ENCODE measurements around the gene VSIG10L.

VSIG10L gene

GRCh38 chr19:51311351-51312257 is 30.3 kb downstream of the VSIG10L start, which contains the start of gene IGLON5:
TSS of gene IGLON5 (plus strand) at chr19:51311644. CDS start at chr19:51311848, 204 bp downstream.
- no peaks in the 10 kb centered on the region for H3K4me1 ChIP-seq (ENCODE audit: control insufficient read depth in 1 of 2, insufficient read depth in 1 of 2, low read depth in 1 of 2, low read length in 1 of 2)
- peaks cover 4% of the 10 kb centered on the region for H3K9me3 ChIP-seq
- H3K27ac ChIP-seq: no peak within 1 kb of the TSS
- H3K27me3 ChIP-seq: peaks cover 66% of the 10 kb centered on the region
- no peak within 1 kb of the TSS for H3K4me3 ChIP-seq (ENCODE audit: low read depth in 1 of 2, low read length in 1 of 2)
- no peak for TF ChIP-seq CTCF (IDR thresholded peaks at IDR 0.05)
- no peaks in the 10 kb centered on the region for H3K36me3 ChIP-seq

- Histone ChIP-seq H3K36me3 (no peaks in the 10 kb centered on the region), H3K27ac (no peak overlapping the region), H3K4me3 (ENCODE audit: low read depth in 1 of 2, low read length in 1 of 2) (no peak overlapping the region), H3K4me1 (ENCODE audit: control insufficient read depth in 1 of 2, insufficient read depth in 1 of 2, low read depth in 1 of 2, low read length in 1 of 2) (no peaks in the 10 kb centered on the region), H3K27me3 (peaks cover 49% of the 10 kb centered on the region), H3K9me3 (peaks cover 4% of the 10 kb centered on the region)
- no peak for TF ChIP-seq CTCF (IDR thresholded peaks at IDR 0.05)
Measured at GRCh38 chr19:51305479-51305878, 36.5 kb downstream of the VSIG10L start.

DNA sequence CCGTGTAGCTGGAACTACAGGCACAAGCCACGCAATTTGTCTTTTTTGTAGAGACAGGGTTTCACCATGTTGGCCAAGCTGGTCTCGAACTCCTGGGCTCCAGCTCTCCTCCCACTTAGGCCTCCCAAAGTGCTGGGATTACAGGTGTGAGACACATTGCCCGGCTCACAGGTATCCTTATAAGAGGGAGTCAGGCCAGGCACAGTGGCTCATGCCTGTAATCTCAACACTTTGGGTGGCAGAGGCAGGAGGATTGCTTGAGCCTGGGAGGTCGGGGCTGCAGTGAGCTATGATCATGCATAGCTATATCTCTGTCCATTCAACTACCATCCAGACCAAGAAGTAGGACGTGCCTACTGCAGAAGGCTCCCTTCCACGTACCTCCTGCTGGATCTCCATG is 40.7 kb downstream of the VSIG10L start:
- TF ChIP-seq CTCF (IDR thresholded peaks at IDR 0.05): no peak
- no peak overlapping the region for H3K4me3 ChIP-seq (ENCODE audit: low read depth in 1 of 2, low read length in 1 of 2)
- H3K9me3 ChIP-seq: no peaks in the 10 kb centered on the region
- H3K27me3 ChIP-seq: peaks cover 26% of the 10 kb centered on the region
- H3K36me3 ChIP-seq: no peaks in the 10 kb centered on the region
- no peak overlapping the region for H3K27ac ChIP-seq
- H3K4me1 ChIP-seq (ENCODE audit: control insufficient read depth in 1 of 2, insufficient read depth in 1 of 2, low read depth in 1 of 2, low read length in 1 of 2): no peaks in the 10 kb centered on the region

- no peak for TF ChIP-seq CTCF (IDR thresholded peaks at IDR 0.05)
- Histone ChIP-seq H3K36me3 (no peaks in the 10 kb centered on the region), H3K4me1 (ENCODE audit: control insufficient read depth in 1 of 2, insufficient read depth in 1 of 2, low read depth in 1 of 2, low read length in 1 of 2) (no peaks in the 10 kb centered on the region), H3K27ac (no peak overlapping the region), H3K27me3 (peaks cover 24% of the 10 kb centered on the region), H3K9me3 (no peaks in the 10 kb centered on the region), H3K4me3 (ENCODE audit: low read depth in 1 of 2, low read length in 1 of 2) (no peak overlapping the region)
Measured at GRCh38 chr19:51297406-51297805, 44.5 kb downstream of the VSIG10L start.

GRCh38 chr19:51296336-51297093 is 45.4 kb downstream of the VSIG10L start:
- no peak for TF ChIP-seq CTCF (IDR thresholded peaks at IDR 0.05)
- H3K4me3 ChIP-seq (ENCODE audit: low read depth in 1 of 2, low read length in 1 of 2): no peak overlapping the region
- H3K4me1 ChIP-seq (ENCODE audit: control insufficient read depth in 1 of 2, insufficient read depth in 1 of 2, low read depth in 1 of 2, low read length in 1 of 2): no peaks in the 10 kb centered on the region
- H3K27me3 ChIP-seq: peaks cover 17% of the 10 kb centered on the region
- no peak overlapping the region for H3K27ac ChIP-seq
- H3K36me3 ChIP-seq: no peaks in the 10 kb centered on the region
- no peaks in the 10 kb centered on the region for H3K9me3 ChIP-seq

Measured in neutrophil (primary cell).